ENCODE data around the gene MAGI2.
"Not testable (repeated sequence)": the region's sequence is repeated elsewhere in the genome, so short reads cannot be mapped to it uniquely, and the experiment has no call there.

MAGI2 gene

GRCh38 chr7:78253850-78254725, 1199.4 kb downstream of the MAGI2 start:
- DNase-seq = no peak

GRCh38 chr7:78248867-78249266, 1204.6 kb downstream of the MAGI2 start:
- DNase-seq = no peak

- DNase-seq = no peak
Observed at GRCh38 chr7:78247910-78248689, 1205.4 kb downstream of the MAGI2 start.

- not testable (repeated sequence) for DNase-seq
Observed at GRCh38 chr7:78240179-78240578, 1213.3 kb downstream of the MAGI2 start.

GRCh38 chr7:78234634-78235033, 1218.8 kb downstream of the MAGI2 start:
- DNase-seq = peak; percentile 52

DNA sequence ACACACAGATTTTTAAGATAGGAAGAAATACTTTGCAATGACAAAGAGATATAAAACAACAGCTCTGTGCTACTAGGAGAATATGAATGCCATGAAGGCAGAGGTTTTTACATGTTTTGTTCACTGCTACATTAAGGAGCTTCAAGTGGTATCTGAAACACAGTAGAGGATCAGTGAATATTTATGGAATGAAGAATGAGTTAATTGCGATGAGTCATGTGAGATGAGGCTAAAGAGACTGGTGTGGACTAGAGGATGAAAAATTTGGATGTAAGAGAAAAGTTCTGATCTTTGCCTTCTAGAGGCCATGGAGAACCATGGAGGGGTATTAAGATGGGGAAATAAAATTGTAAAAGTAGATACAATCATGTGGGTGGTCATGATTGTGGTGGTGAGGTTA, 1220.7 kb downstream of the MAGI2 start:
- DNase-seq = no peak

- peak; percentile 39 for DNase-seq
Observed at GRCh38 chr7:78226059-78226719, 1227.3 kb downstream of the MAGI2 start.

DNA sequence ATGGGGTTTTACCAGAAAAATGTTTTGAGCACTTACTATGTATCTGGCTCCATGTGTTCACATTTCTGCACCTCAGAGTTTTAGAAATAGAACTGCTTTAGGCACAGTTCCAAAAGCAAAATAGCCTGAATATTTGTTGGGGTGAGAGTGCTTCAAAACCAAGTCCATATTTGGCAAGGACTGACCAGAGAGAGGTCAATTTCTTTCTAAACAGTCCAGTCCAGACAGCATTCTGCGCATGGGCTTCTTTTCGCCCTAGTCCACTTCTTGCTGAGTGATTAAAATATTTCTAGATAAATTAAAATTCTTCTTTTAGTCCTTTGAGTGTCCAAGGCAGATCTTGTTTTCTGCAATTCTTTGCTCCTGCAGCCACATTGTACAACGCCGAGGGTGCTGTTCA, 1227.9 kb downstream of the MAGI2 start:
- no peak for DNase-seq

DNA sequence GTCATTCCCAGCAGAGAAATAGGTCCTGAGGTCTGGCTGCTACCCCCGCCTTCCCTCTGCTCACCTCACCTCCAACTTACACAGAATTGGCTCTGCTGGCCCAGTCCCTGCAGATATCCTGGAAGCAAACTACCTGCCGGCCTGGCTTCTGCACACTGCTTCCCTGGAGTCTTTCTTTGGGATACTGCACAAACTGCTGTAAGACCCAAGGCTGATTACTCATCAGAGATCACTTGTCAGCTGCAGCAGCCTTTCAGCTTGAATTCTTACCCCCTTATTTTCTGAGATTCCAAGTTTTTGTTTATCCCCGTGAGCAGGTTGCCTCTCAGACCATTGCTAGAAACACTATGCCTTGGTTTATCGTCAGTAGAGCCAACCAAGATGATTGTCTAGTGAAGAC, 1228.5 kb downstream of the MAGI2 start:
- DNase-seq = no peak

- no peak for DNase-seq
Observed at GRCh38 chr7:78223598-78223997, 1229.9 kb downstream of the MAGI2 start.

DNA sequence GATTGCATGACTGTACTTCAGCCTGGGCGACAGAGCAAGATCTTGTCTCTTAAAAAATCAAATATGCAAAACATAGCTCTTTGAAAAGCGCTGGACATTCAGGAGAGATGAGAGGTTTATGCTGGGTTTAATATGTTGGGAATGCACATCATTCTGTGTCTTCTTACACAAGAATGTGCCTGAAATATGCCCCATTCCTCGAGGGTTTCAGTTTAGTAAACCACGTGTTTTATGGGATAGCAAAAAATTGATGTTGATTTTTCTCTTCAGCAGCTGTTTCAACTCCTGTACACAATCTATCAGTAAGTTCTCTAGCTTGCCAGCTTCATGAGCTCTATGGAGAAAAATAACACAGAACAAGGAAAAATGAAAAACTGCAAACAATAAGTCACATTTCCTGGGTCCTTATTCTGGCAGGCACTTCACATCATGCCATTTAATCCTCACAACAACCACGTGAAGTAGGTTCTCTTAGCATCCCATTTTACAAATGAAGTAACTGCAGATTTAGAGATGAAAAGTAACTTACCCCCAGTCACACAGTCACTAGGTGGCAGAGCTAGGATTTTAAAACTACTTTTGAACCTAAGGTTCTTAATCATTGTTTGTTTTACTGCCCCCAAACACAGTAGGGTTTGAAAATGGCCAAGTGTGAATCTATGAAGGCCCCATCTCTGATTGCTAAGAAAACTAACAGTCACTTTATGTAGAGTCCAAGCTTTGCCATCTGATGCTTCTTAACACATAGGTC, 1231.3 kb downstream of the MAGI2 start:
- no peak for DNase-seq

GRCh38 chr7:78220754-78221153, 1232.7 kb downstream of the MAGI2 start:
- DNase-seq = no peak

DNA sequence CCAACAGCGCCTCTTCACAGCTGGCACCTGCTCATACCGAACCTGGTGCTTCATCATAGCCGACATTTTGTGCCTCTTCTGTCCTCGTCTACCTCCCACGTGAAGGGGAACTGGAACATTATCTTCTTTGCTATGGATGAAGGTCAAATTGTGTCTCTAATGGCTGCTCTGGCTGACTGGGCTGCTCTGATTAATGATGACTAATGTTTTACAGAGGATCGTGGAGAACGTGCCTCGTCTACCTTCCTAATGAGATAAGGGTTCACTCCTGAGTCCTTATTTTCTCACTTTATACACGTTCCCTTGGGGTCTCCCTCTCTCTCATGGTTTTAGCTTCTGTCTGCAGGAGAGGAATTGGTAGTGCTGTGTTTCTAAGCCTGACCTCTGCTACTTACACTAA, 1234.6 kb downstream of the MAGI2 start:
- no peak for DNase-seq

DNA sequence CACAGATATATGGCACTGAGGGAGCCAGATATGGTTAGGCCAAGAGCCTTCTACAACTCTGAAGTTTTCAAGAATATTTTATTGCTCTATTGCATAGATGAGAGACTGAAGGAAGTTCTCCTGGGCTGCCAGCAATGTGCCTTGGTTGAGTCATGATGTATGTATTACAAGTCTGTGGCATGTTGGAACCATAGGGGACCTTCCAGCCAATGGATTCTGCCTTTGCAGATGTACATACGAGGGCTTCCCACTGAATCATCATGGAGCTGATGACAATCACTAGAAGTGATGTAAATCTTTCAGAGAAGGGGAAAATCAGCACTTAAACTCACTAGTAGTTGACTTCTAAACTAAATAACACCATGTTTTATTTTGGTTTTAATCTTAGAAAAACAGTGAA, 1235.4 kb downstream of the MAGI2 start:
- no peak for DNase-seq

- no peak for DNase-seq
Observed at GRCh38 chr7:78215199-78215598, 1238.3 kb downstream of the MAGI2 start.

DNA sequence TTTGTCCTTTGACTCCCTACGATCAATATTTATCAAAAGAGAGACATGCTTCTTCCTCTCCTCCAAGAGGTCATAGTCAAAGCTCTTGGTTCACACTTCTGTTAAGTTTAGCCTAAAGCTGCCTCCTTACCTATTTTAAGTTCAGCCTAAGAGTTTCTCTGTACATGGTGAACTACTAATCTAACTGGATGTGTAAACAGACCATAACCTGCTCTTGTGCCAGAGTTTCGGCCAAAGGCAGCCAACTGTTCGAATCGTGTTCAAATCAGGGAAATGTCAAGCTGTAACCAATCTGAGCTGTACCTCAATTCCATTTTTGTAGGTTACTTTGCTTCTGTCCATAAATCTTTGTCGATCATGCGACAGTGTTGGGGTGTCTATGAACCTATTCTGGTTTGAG, 1240.1 kb downstream of the MAGI2 start:
- no peak for DNase-seq

DNA sequence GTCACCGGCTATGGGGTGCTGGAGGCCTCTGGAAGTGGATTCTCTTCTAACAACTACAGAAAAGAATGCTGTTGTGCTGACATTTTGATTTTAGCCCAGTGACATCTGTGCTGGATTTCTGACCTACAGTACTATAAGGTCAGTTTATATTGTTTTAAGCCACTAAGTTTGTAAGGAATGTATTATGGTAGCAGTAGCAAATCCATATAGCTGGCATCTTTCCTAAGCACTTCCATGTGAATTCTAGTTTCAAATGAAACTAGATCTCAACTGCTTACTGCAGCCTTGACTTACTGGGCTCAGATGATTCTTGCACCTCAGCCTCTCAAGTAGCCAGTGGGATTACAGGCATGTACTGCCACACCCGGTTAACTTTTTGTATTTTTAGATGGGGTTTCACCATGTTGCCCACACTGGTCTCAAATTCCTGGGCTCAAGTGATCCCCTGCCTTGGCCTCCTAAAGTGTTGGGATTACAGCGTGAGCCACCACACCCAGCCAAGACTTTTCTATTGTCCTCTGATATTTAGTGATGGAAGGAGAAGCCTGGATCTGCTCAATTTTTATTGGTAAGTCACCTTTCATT, 1240.9 kb downstream of the MAGI2 start:
- no peak for DNase-seq

GRCh38 chr7:78207269-78207668, 1246.2 kb downstream of the MAGI2 start:
- DNase-seq = no peak

DNA sequence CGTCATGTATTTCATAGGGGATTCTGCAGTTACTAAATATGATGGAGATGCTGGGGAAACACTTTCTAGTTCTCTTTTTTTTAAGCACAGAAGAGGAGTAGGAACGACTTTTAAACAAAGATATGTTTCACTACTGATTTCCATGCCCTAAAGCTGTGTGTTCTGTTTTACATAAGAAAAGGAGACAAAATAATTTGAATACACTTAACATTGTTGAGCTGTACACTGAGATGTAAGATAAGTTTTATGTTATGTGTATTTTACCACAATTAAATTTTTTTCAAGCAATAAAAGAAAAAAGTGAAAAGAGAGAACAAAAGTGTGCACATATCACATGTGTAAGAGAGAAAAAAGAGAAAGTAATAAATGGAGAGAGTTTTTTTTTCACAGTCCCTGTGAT, 1246.7 kb downstream of the MAGI2 start:
- no peak for DNase-seq

GRCh38 chr7:78203042-78203720, 1250.3 kb downstream of the MAGI2 start:
- DNase-seq = no peak

DNA sequence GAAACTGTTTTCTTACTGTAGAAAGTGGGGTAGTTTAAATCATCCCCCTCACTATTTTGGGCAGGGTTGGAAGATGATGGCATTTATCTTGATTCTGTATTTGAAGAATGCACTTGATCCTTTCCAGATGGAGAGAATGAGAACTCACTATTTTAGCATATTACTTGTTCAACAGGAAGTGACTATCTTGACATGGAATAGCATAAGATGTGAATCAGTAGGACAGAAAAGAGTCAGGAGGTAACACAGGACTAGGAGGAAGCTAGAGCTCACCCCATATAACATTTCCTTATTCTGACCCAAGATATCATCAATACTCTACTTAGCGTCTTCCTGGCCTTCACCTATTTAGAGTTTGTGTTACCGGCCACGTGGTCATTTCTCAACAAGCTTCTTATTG, 1254.7 kb downstream of the MAGI2 start:
- DNase-seq = no peak

GRCh38 chr7:78197447-78197846, 1256.0 kb downstream of the MAGI2 start:
- DNase-seq = no peak

All from NCI-H2171 treated with DMSO at 0.1 percent for 48 hours (cell line).